Adrenal gland (tissue), 5 donors: Measurements from ENCODE around the gene UBE2H.

Experiments used
- CTCF ChIP-seq, 6 experiments: fragments of 450-650 bp in 4 of 6; fragments of 200-600 bp in 2 of 6; sonication (generic) in 1 of 6; IDR thresholded peaks; 1 replicate in 5 of 6; 2 replicates in 1 of 6; pipeline versions ENCODE4 v1.5.1 to v1.8.0; 2016 to 2021; ENCODE audit warnings: antibody characterized with exemption in 6 of 6, mild to moderate bottlenecking in 2 of 6, moderate library complexity in 1 of 6
- POLR2A ChIP-seq, 2 donors: fragments of 450-650 bp; IDR thresholded peaks; one replicate each; pipeline ENCODE4 v1.6.1; 2017; ENCODE audit warnings: antibody characterized with exemption in 2 of 2, mild to moderate bottlenecking in 2 of 2, moderate library complexity in 1 of 2
- donor health status: DM: no; HTN: no; CAD: no.

DNA sequence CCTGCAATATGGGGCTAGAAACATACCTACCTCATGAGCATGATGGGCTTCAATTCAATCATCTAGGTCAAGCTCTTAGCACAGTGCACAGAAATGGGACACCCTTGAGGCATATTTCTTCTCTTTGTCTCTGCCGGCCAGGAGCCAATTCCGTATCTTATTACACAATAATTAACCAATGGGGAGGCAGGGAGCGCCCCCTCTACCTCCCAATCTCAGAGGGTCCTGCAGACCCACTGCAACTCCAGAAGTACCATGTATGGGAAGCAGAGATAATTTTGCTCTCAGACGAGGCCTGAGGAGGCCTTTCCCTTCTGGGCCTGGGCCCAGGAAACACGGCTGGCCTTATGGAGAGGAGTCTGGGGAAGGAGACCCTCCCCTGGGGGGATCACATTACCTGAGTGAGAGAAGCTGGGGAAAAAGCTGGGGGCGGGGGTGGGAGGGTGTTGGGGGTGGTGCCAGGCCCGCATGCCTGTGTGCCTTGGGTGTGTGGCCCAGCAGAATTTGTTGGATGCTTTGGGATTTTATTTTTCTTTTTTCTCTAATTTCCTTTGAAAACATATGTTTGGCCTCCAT, 155.5 kb downstream of the UBE2H start:
- no peak for TF ChIP-seq CTCF (IDR thresholded peaks at IDR 0.05)
- no peak for TF ChIP-seq POLR2A (IDR thresholded peaks at IDR 0.05)
